Mesothelial cell of epicardium (in vitro differentiated cells): ENCODE results near the gene MAGI2. TPM values are rescaled to one million over a fixed set of nuclear protein-coding genes. Genes with fewer than 3 reads are reported as not detected.

Experiments
- DNase-seq, 2 experiments: peaks; one replicate each; pipeline ENCODE4 v3.0.0; 2021; ENCODE audit warnings: low spot score in 2 of 2; ENCODE audit not compliant: unreplicated experiment in 2 of 2
- H3K27ac Mint-ChIP-seq: 2 replicates; pipeline ENCODE4 v1.8.0; 2021; ENCODE audit warnings: mixed read lengths
- H3K27me3 Mint-ChIP-seq: 2 replicates; pipeline ENCODE4 v1.8.0; 2021; ENCODE audit warnings: low read depth, mixed read lengths
- H3K36me3 Mint-ChIP-seq: 2 replicates; pipeline ENCODE4 v1.8.0; 2021; ENCODE audit warnings: mixed read lengths
- H3K4me1 Mint-ChIP-seq: 2 replicates; pipeline ENCODE4 v1.8.0; 2021; ENCODE audit warnings: mixed read lengths
- H3K4me3 Mint-ChIP-seq: 2 replicates; pipeline ENCODE4 v1.8.0; 2021; ENCODE audit warnings: mild to moderate bottlenecking, moderate library complexity, mixed read lengths
- H3K9me3 Mint-ChIP-seq: 2 replicates; pipeline ENCODE4 v1.8.0; 2021; ENCODE audit warnings: mixed read lengths
- total RNA-seq: library from RNA; stranded (reverse); gene quantifications from 3 replicates; pipeline ENCODE4 v1.2.1, GENCODE V29; 2021
- TF ChIP-seq, protein P1 (sequence below): fragments of 200-600 bp; sonication (generic); IDR thresholded peaks from one replicate; pipeline ENCODE4 v1.5.0; 2021; ENCODE audit warnings: antibody characterized with exemption; ENCODE audit not compliant: unreplicated experiment

The MAGI2 gene
- total RNA-seq, 1 donor from 2014 or later, result 38.4 TPM

DNA sequence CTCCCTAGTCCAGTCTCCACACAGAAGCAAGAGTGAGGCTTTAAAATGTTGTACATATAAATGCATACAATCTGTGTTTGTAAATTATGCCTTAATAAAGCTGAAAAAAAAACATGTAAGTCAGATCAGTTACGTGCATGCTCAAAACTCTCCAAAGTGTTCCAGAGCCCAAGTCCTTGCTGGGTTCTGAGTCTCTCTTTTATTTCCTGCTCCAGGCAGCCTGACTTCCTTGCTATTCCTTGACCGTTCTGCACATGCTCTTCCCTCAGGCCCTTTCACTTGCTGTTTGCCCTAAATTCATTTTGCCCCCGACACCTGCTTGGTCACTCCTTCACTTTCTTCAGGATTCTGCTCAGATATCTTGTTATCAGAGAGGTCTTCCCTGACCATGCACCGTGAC lies 884.8 kb downstream of the MAGI2 start:
- TF ChIP-seq, protein P1, sequence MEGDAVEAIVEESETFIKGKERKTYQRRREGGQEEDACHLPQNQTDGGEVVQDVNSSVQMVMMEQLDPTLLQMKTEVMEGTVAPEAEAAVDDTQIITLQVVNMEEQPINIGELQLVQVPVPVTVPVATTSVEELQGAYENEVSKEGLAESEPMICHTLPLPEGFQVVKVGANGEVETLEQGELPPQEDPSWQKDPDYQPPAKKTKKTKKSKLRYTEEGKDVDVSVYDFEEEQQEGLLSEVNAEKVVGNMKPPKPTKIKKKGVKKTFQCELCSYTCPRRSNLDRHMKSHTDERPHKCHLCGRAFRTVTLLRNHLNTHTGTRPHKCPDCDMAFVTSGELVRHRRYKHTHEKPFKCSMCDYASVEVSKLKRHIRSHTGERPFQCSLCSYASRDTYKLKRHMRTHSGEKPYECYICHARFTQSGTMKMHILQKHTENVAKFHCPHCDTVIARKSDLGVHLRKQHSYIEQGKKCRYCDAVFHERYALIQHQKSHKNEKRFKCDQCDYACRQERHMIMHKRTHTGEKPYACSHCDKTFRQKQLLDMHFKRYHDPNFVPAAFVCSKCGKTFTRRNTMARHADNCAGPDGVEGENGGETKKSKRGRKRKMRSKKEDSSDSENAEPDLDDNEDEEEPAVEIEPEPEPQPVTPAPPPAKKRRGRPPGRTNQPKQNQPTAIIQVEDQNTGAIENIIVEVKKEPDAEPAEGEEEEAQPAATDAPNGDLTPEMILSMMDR, result no peak
- no peaks in the 10 kb centered on the region for H3K27me3 Mint-ChIP-seq
- no peaks in the 10 kb centered on the region for H3K9me3 Mint-ChIP-seq
- no peaks in the 10 kb centered on the region for H3K36me3 Mint-ChIP-seq
- H3K4me1 Mint-ChIP-seq, result no peaks in the 10 kb centered on the region
- no peak for DNase-seq
- H3K4me3 Mint-ChIP-seq, result no peak overlapping the region
- no peak overlapping the region for H3K27ac Mint-ChIP-seq

DNA sequence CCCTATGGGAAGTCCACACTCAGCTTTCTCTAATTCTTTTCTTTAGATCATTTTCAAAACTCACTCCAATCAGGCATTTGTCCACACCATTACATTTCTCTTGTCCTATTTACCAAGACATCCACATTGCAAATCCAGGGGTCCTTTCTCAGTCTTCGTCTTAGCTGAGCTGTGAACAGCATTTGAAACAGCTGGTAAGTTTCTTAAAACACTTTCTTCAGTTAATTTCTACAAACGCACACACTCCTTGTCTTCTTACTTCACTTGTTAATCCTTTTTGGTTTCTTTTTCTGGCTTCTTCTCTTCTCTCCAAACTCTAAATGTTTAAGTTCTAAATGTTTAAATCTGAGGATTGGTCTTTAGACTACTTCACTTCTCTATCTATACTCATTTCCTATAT lies 885.6 kb downstream of the MAGI2 start:
- Mint-ChIP-seq H3K27me3 (no peaks in the 10 kb centered on the region), H3K4me3 (no peak overlapping the region), H3K27ac (no peak overlapping the region), H3K36me3 (no peaks in the 10 kb centered on the region), H3K9me3 (no peaks in the 10 kb centered on the region), H3K4me1 (no peaks in the 10 kb centered on the region)
- TF ChIP-seq, protein P1, result no peak
- DNase-seq, result no peak

DNA sequence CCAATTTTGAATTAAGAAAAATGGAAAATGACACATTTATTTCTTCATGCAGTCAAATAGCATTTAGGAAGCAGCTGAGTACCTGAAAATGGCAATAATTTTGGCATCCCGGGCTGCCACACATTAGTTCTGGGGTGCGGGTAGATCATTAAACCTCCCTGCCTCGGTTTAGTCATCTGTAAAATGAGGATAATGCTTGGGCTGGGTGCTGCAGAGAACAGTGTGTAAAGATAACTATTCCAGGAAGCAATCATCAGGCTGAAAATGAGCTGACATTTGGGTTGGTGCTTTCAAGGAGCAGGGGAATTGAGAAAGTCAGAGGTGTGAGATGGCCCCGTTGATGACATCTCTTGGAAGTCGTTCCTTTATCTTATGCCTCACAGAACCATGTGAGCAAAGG lies 887.7 kb downstream of the MAGI2 start:
- TF ChIP-seq, protein P1, result no peak
- no peak overlapping the region for H3K27ac Mint-ChIP-seq
- H3K36me3 Mint-ChIP-seq, result no peaks in the 10 kb centered on the region
- H3K27me3 Mint-ChIP-seq, result no peaks in the 10 kb centered on the region
- H3K9me3 Mint-ChIP-seq, result no peaks in the 10 kb centered on the region
- DNase-seq, result no peak
- no peaks in the 10 kb centered on the region for H3K4me1 Mint-ChIP-seq
- H3K4me3 Mint-ChIP-seq, result no peak overlapping the region

DNA sequence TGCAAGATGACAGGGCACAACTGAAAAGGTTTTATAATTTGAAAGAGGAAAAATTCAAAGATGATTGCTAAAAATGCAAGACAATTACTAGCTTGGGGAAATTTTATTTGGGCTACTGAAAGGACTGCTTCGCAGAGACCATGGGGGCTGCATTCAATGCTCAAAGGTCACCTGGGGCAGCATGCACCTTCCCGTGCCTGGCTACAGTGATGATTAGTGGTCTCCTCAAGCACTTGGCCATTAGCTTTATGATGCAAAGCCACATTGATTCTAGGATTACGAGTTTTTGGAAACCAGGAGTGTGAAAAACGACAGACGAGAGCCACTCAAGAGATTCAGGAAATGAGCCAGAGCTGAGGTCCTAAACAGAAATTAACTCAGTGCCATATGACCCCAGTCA lies 890.3 kb downstream of the MAGI2 start:
- H3K36me3 Mint-ChIP-seq, result no peaks in the 10 kb centered on the region
- no peaks in the 10 kb centered on the region for H3K4me1 Mint-ChIP-seq
- TF ChIP-seq, protein P1, result no peak
- no peaks in the 10 kb centered on the region for H3K9me3 Mint-ChIP-seq
- H3K27ac Mint-ChIP-seq, result no peak overlapping the region
- no peaks in the 10 kb centered on the region for H3K27me3 Mint-ChIP-seq
- no peak for DNase-seq
- H3K4me3 Mint-ChIP-seq, result no peak overlapping the region

DNA sequence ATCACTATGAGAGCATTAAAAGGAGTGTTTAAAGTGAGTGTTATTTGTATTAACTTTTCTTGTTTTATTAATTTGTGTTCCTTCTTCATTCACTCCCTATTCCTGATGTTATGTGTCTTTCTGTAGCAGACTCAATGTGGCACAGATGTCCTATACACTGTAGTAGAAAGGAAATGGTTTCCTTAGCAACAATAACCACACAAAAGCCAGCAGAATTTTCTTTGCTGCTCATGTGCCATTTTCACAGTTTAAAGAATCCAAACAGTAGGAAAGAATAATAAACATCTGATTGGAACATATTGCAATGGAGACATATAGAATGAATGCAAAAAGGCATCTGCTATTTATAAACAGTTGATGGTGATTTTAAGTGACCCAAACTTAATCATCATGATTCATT lies 891.3 kb downstream of the MAGI2 start:
- H3K36me3 Mint-ChIP-seq, result no peaks in the 10 kb centered on the region
- H3K27ac Mint-ChIP-seq, result no peak overlapping the region
- DNase-seq, result no peak
- no peaks in the 10 kb centered on the region for H3K9me3 Mint-ChIP-seq
- H3K4me1 Mint-ChIP-seq, result no peaks in the 10 kb centered on the region
- no peak overlapping the region for H3K4me3 Mint-ChIP-seq
- TF ChIP-seq, protein P1, result no peak
- H3K27me3 Mint-ChIP-seq, result no peaks in the 10 kb centered on the region

DNA sequence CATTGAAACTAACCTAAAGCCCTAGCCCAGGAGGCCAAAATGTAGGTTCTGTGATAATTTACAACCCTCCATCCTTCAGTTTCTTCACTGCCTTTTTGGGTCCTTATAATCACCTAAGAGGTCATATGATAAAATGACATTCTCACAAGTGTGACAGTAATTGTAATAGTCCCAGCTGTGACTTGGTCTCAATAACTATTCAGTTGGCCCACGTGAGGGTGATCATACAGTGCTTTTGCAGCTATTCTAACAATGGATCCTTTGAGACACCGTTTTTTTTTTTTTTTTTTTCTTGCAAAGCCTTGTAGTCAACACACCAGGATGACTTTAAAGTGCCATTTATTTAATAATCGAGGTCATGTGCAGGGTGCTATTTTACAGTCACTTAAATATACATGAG lies 894.9 kb downstream of the MAGI2 start:
- H3K4me1 Mint-ChIP-seq, result no peaks in the 10 kb centered on the region
- no peak overlapping the region for H3K4me3 Mint-ChIP-seq
- TF ChIP-seq, protein P1, result no peak
- no peaks in the 10 kb centered on the region for H3K27me3 Mint-ChIP-seq
- no peak overlapping the region for H3K27ac Mint-ChIP-seq
- no peaks in the 10 kb centered on the region for H3K36me3 Mint-ChIP-seq
- DNase-seq, result no peak
- no peaks in the 10 kb centered on the region for H3K9me3 Mint-ChIP-seq
